Fibroblast of pulmonary artery (primary cell): ENCODE data around the gene CNTNAP5.
A peak's percentile ranks its signal among the peaks of the same experiment; 100 is the strongest.
"Not testable (repeated sequence)": the region's sequence is repeated elsewhere in the genome, so short reads cannot be mapped to it uniquely, and the experiment has no call there.

Experiments
- DNase-seq: peaks from one replicate; pipeline ENCODE4 v3.0.0-alpha.2; 2010; ENCODE audit warnings: low read depth
- H3K4me3 ChIP-seq: replicated peaks from 2 replicates; pipeline ENCODE4 v1.5.1; 2011; ENCODE audit warnings: low read depth, mild to moderate bottlenecking, control low read depth, low read length, moderate library complexity
- TF ChIP-seq, protein P1 (sequence below): IDR thresholded peaks from 2 replicates; pipeline ENCODE4 v1.5.1; 2011; ENCODE audit warnings: mild to moderate bottlenecking, control low read depth, low read length, inconsistent platforms; ENCODE audit errors: missing control alignments

Gene CNTNAP5

DNA sequence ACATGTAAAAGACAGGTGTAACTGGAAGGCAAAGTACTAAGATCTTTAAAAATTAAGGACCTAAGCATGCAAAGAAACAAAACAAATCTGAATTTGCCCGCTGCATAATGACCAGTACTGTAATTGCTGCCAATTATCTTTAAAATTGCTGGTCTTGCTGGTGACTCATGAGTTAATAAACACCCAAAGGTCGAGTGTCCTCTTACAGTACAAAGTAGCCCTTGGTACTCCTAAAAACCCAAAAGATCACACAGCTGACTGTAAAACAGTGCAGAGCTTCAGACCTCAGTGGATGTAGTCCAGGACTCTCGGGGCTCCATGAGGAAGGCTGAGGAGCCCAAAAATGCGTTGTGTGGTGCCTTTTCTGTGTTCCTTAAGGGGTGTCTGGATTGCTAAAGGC is 308.7 kb downstream of the CNTNAP5 start:
- DNase-seq = no peak
- H3K4me3 ChIP-seq = no peak overlapping the region
- TF ChIP-seq, protein P1, sequence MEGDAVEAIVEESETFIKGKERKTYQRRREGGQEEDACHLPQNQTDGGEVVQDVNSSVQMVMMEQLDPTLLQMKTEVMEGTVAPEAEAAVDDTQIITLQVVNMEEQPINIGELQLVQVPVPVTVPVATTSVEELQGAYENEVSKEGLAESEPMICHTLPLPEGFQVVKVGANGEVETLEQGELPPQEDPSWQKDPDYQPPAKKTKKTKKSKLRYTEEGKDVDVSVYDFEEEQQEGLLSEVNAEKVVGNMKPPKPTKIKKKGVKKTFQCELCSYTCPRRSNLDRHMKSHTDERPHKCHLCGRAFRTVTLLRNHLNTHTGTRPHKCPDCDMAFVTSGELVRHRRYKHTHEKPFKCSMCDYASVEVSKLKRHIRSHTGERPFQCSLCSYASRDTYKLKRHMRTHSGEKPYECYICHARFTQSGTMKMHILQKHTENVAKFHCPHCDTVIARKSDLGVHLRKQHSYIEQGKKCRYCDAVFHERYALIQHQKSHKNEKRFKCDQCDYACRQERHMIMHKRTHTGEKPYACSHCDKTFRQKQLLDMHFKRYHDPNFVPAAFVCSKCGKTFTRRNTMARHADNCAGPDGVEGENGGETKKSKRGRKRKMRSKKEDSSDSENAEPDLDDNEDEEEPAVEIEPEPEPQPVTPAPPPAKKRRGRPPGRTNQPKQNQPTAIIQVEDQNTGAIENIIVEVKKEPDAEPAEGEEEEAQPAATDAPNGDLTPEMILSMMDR = no peak

DNA sequence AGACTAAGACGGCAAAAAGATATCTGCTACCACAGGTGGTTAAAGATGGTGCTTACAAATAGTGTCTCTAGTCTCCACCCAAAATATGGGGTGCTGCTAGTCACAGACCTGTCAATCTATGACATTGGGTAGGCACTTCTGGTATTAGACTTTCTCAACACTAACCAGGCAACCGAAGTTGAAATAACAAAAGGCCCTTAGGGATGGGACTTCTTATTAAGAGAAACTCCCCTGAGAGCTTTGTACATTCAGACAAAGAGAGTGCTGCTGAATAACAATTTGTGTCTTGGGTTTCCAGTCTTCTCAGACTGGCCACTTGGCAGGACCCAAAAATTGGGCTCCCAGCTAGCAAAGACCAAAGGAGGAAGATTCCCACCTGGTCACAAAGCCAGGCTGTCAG is 310.0 kb downstream of the CNTNAP5 start:
- H3K4me3 ChIP-seq = no peak overlapping the region
- no peak for DNase-seq
- TF ChIP-seq, protein P1 = no peak

DNA sequence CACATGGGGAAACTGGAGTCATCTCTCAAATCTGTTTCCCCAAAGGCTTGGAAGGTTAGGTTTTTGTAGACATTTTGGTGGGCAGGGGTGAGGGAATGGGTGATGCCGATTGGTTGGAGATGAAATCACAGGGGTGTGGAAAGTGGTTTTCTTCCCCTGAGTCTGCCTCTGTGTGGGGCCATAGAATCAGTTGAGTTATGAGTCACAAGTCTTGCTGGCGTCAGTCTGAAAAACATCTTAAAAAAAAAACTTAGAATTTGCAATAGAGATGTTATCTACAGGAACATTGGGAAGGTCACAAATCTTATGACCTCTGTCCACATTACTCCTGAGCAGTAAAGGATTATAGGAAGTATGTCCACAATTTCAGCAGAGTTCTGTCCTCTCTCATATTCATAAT is 314.6 kb downstream of the CNTNAP5 start:
- no peak overlapping the region for H3K4me3 ChIP-seq
- TF ChIP-seq, protein P1 = no peak
- DNase-seq = peak; percentile 16

- TF ChIP-seq, protein P1 = no peak
- no peak overlapping the region for H3K4me3 ChIP-seq
- no peak for DNase-seq
These were observed 318.9 kb downstream of the CNTNAP5 start for GRCh38 chr2:124343827-124344498.

DNA sequence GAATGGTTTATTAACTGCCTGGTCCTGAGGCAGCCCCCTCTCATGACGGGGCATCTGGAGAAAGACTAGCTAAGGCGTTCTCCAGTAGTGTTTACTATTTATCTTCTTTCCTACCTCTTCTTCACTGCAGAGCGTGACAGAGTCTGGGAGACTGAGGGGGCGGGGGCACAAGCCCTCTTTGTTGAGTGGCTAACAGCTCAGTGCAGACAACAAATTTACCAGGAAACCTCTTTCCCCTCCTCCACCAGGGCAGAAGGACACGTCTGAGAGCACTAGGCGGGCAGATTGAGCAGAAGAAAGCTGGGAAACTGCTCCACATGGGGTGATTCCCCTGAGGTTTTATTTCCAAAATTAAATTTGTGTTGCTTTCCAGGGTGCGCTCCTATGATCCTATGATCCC is 322.1 kb downstream of the CNTNAP5 start:
- TF ChIP-seq, protein P1 = no peak
- no peak for DNase-seq
- no peak overlapping the region for H3K4me3 ChIP-seq

GRCh38 chr2:124353656-124354055 is 328.6 kb downstream of the CNTNAP5 start:
- H3K4me3 ChIP-seq = no peak overlapping the region
- TF ChIP-seq, protein P1 = no peak
- DNase-seq = no peak

- no peak for DNase-seq
- H3K4me3 ChIP-seq = no peak overlapping the region
- TF ChIP-seq, protein P1 = no peak
These were observed 329.4 kb downstream of the CNTNAP5 start for GRCh38 chr2:124354466-124354865.

- not testable (repeated sequence) for H3K4me3 ChIP-seq, DNase-seq
These were observed 336.9 kb downstream of the CNTNAP5 start for GRCh38 chr2:124361966-124362365.
